ENCODE measurements around the gene RRAGB.

- TF ChIP-seq POLR2A (IDR thresholded peaks at IDR 0.05) = no peak
- TF ChIP-seq CTCF (IDR thresholded peaks at IDR 0.05) = no peak
These were observed 14.3 kb downstream of the RRAGB start for GRCh38 chrX:55731826-55732225.
